ENCODE results near the gene GRK4. TPM values are rescaled to one million over a fixed set of nuclear protein-coding genes. Genes with fewer than 3 reads are reported as not detected.

GRK4 gene
- total and polyA plus RNA-seq, 10 of the 15 experiments (the other 5 are each of a cell fraction or from before 2014, with no cell fraction given) = 1.1 to 4.0 (median 2.5) TPM

DNA sequence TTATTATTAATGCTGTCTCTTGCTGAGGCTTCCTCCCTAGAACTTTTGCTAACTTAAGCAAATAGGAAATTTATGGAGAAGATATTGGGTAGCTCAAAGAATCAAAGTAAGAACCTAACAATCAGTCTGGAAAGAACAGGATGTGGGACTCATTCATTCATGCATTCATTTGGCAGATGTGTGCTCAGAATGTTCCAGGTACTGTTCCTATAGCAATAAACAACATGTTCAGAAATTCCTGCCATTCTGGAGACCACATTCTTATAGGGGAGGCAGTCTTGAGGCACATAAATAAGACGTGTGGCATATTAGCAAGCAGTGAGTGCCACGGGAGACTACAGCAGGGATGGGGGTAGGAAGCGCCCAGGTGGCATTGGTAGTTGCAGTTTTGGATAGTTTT lies 5.0 kb downstream of the GRK4 start:
- Histone ChIP-seq H3K4me1 (ENCODE audit: control insufficient read depth, insufficient read depth, low read length) (no peaks in the 10 kb centered on the region; the same call in 1 of the 2 replicates), H3K9ac (ENCODE audit: control insufficient read depth, insufficient read depth, low read length) (no peak overlapping the region), H3K36me3 (ENCODE audit: control insufficient read depth in 2 of 2, insufficient read depth in 2 of 2, low read length in 1 of 2) (no peaks in the 10 kb centered on the region), H3K27ac (ENCODE audit: control insufficient read depth, insufficient read depth) (no peak overlapping the region), H3K4me3 (no peak overlapping the region), H2AFZ (ENCODE audit: control insufficient read depth, low read depth, low read length) (no peak overlapping the region), H3K79me2 (ENCODE audit: control insufficient read depth, insufficient read depth, low read length) (no peaks in the 10 kb centered on the region), H3K27me3 (replicated peaks in 1 of 2; ENCODE audit: control insufficient read depth in 2 of 2, insufficient read depth in 2 of 2, low read length in 1 of 2) (no peaks in the 10 kb centered on the region), H4K20me1 (ENCODE audit: control insufficient read depth, insufficient read depth) (no peaks in the 10 kb centered on the region), H3K9me3 (replicated peaks; ENCODE audit: control insufficient read depth, insufficient read depth, low read length) (no peaks in the 10 kb centered on the region), H3K4me2 (ENCODE audit: control insufficient read depth, insufficient read depth) (no peak overlapping the region)
- no peak for ATAC-seq
- ChIA-PET CTCF (interaction anchor here (1.1 to 2.9 kb wide), 2 partner anchors 10 to 78 kb away, joined by 3 to 11 read pairs; no protein-coding TSS in a partner anchor), POLR2A (no interaction called here), SMC1A (ENCODE audit: uncharacterized antibody, unreplicated experiment) (no interaction called here), RAD21 (ENCODE audit: unreplicated experiment) (no interaction called here)
- TF ChIP-seq JUNB (IDR thresholded peaks at IDR 0.05) (no peak), ZNF24 (IDR thresholded peaks at IDR 0.05) (no peak), SREBF2 (IDR thresholded peaks at IDR 0.05; ENCODE audit: low read length) (no peak), CHD2 (IDR thresholded peaks at IDR 0.05; ENCODE audit: borderline replicate concordance, low read depth, low read length) (no peak), CHD4 (IDR thresholded peaks at IDR 0.05) (no peak), STAT3 (IDR thresholded peaks at IDR 0.05; ENCODE audit: low read depth, low read length) (no peak), RBBP5 (conservative IDR thresholded peaks at IDR 0.05) (no peak), SIX5 (IDR thresholded peaks at IDR 0.05; ENCODE audit: low read depth, low read length, severe bottlenecking) (no peak), BMI1 (IDR thresholded peaks at IDR 0.05; ENCODE audit: borderline replicate concordance) (no peak), ESRRA (IDR thresholded peaks at IDR 0.05; ENCODE audit: low read length) (no peak), TBL1XR1 (IDR thresholded peaks at IDR 0.05; ENCODE audit: low read depth, low read length) (no peak), POLR2A (IDR thresholded peaks at IDR 0.05; ENCODE audit: low read depth, low read length) (no peak), RFX5 (IDR thresholded peaks at IDR 0.05; ENCODE audit: low read depth, low read length) (no peak)
- FAIRE-seq = no peak
- intact Hi-C loops (cut with micrococcal nuclease; ENCODE audit: unreplicated experiment) = no loop called here
- in situ Hi-C loops (cut with MboI) = no loop called here
- 56% methylated on average over 3 of the region's 3 CpGs for WGBS (ENCODE audit: insufficient coverage, insufficient replicate concordance, low lambda C conversion rate, missing lambda C conversion rate)
- BruUV-seq (replicated peaks) = no TSS peak
- no peak for DNase-seq (ENCODE audit: low read depth, low spot score)
